VCaP (cell line): Measurements from ENCODE around the gene CREB3.

Source experiments
- H3K27ac ChIP-seq: fragments of 450-650 bp; 2 replicates; pipeline ENCODE4 v1.5.1; 2017
- CTCF ChIP-seq: fragments of 450-650 bp; conservative IDR thresholded peaks from 2 replicates; pipeline ENCODE4 v1.5.1; 2017; ENCODE audit warnings: mild to moderate bottlenecking, moderate library complexity

CREB3 gene

GRCh38 chr9:35728041-35728971, 4.2 kb upstream of the CREB3 start:
- TF ChIP-seq CTCF = no peak
- H3K27ac ChIP-seq = no peak overlapping the region

- no peak overlapping the region for H3K27ac ChIP-seq
These were observed 3.4 kb upstream of the CREB3 start for GRCh38 chr9:35729101-35729500.

GRCh38 chr9:35729700-35730485, 2.6 kb upstream of the CREB3 start:
- H3K27ac ChIP-seq = no peak overlapping the region; the same call in 1 of the 2 replicates
- TF ChIP-seq CTCF = peak; percentile 73

More at GRCh38 chr9:35729101-35729500, 3.4 kb upstream of the CREB3 start:
- no peak for TF ChIP-seq CTCF

- peak overlapping the region; percentile 96; the same call in 1 of the 2 replicates for H3K27ac ChIP-seq
- no peak for TF ChIP-seq CTCF
These were observed 2.0 kb upstream of the CREB3 start for GRCh38 chr9:35730486-35730854.

GRCh38 chr9:35731415-35732184, 866 bp upstream of the CREB3 start:
- TF ChIP-seq CTCF = no peak
- H3K27ac ChIP-seq = peak overlapping the region; percentile 96

- TF ChIP-seq CTCF = peak; percentile 48
- peak overlapping the region; percentile 96 for H3K27ac ChIP-seq
These were observed 505 bp downstream of the CREB3 start for GRCh38 chr9:35732800-35733541.
